ENCODE results near the gene TUBA3E.

DNA sequence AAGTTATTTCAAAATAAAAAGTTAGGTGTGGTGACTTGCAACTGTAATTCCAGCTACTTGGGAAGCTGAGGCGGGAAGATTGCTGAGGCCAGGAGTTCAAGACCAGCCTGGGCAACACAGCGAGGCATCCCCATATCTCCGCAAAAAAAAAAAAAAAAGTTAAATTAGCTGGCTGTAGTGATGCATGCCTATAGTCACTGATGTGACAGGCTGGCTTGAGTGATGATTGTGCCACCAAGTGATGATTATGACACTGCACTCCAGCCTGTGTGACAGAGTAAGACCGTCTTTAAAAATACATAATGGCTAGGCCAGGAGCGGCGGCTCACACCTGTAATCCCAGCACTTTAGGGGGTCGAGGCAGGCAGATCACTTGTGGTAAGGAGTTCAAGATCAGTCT, 28.3 kb downstream of the TUBA3E start:
- TF ChIP-seq RAD21 (IDR thresholded peaks at IDR 0.05 in 1 of 2, conservative IDR thresholded peaks at IDR 0.05 in 1 of 2; ENCODE audit: low read depth in 2 of 2, low read length in 2 of 2) (no peak), CHD2 (IDR thresholded peaks at IDR 0.05; ENCODE audit: low read length) (no peak), POLR2A (IDR thresholded peaks at IDR 0.05; ENCODE audit: control extremely low read depth in 1 of 2, low read depth in 2 of 2, low read length in 2 of 2) (no peak), CEBPB (IDR thresholded peaks at IDR 0.05; ENCODE audit: low read depth, low read length) (no peak), SUZ12 (IDR thresholded peaks at IDR 0.05; ENCODE audit: low read length) (no peak), EZH2 (IDR thresholded peaks at IDR 0.05; ENCODE audit: low read depth, low read length, severe bottlenecking) (no peak), ZNF274 (IDR thresholded peaks at IDR 0.05; ENCODE audit: borderline replicate concordance, extremely low read depth, low read length) (no peak), YY1 (IDR thresholded peaks at IDR 0.05; ENCODE audit: low read depth, low read length) (no peak)
- TF ChIP-seq, protein P1, sequence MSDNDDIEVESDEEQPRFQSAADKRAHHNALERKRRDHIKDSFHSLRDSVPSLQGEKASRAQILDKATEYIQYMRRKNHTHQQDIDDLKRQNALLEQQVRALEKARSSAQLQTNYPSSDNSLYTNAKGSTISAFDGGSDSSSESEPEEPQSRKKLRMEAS (IDR thresholded peaks at IDR 0.05): no peak
- TF ChIP-seq, protein P2, sequence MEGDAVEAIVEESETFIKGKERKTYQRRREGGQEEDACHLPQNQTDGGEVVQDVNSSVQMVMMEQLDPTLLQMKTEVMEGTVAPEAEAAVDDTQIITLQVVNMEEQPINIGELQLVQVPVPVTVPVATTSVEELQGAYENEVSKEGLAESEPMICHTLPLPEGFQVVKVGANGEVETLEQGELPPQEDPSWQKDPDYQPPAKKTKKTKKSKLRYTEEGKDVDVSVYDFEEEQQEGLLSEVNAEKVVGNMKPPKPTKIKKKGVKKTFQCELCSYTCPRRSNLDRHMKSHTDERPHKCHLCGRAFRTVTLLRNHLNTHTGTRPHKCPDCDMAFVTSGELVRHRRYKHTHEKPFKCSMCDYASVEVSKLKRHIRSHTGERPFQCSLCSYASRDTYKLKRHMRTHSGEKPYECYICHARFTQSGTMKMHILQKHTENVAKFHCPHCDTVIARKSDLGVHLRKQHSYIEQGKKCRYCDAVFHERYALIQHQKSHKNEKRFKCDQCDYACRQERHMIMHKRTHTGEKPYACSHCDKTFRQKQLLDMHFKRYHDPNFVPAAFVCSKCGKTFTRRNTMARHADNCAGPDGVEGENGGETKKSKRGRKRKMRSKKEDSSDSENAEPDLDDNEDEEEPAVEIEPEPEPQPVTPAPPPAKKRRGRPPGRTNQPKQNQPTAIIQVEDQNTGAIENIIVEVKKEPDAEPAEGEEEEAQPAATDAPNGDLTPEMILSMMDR (IDR thresholded peaks at IDR 0.05; ENCODE audit: control extremely low read depth in 1 of 3, insufficient read depth in 1 of 3, low read depth in 1 of 3, low read length in 3 of 3): no peak

Data from H1 (cell line).